GM18520 (cell line): ENCODE data around the gene CPED1.
"Not testable (repeated sequence)": the region's sequence is repeated elsewhere in the genome, so short reads cannot be mapped to it uniquely, and the experiment has no call there.

Experiments
- ATAC-seq: cut with Tn5 transposase; IDR thresholded peaks from one replicate; pipeline ENCODE4 v1.9.1; 2021; ENCODE audit not compliant: unreplicated experiment

CPED1 gene

DNA sequence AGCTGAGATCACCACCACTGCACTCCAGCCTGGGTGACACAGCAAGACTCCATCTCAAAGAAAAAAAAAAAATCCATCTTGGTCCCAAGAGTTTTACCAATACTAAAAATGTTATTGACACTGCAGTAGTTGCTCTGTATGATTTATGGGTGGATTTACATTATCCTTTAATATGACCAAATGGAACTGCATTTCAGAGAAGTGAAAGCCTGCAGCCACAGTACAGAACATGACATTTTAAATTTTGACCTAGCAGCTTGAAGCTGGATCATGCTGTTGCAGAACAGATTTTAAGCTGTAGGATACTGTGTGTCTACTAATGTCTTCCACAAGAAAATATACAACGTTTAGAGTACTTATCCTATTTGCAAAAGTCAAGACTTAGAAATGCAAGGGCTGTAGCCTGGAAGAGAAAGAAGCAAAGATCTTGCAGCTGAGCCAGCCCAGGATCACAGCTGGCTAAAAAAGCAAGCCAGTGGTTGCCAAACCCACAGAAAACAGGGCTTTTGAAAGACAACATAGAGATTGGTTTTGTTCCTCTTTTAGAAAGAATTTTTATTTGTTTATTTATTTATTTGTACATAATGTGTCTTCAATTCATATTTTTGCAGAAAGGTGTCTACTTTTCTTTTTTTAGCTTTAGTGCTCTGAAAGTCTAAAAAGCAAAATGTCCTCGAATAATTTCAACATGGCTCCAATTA lies 285.1 kb downstream of the CPED1 start:
- ATAC-seq = no peak

DNA sequence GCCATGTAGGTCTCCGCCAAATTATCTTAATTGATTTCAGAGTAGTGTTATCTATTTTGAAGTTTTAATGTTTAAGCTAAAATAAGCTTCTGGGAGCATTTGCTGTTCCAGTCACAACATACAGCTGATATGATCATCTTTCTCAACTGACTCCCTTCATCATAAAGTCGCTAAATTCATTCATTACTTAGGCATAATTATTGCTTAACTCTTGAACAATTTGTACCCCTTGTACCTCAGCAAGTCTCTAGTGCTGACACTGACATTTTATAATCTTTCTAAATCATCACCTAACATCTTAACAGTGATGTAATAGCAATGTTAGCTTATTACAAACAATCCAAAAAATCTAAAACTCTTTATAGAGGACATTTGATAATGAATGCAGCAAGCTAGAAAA lies 286.0 kb downstream of the CPED1 start:
- ATAC-seq = no peak

DNA sequence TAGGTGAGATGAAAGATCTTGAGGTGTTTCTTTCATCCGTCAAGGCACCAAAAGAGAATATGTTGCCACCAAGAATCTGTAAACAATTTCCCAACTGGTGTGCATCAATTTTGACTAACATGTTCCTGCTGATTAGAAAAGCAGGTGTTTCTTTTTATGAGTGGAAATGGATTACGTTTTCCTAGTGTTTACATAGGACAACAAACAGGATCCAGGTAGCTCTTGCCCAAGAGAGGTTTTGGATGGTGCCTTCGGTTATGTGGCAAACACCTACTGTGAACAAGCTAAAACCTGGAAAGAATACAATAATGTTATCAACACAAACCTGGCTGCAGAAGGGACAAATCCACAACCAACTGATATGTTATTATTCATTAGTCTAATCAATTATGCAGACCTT lies 286.7 kb downstream of the CPED1 start:
- ATAC-seq = no peak

DNA sequence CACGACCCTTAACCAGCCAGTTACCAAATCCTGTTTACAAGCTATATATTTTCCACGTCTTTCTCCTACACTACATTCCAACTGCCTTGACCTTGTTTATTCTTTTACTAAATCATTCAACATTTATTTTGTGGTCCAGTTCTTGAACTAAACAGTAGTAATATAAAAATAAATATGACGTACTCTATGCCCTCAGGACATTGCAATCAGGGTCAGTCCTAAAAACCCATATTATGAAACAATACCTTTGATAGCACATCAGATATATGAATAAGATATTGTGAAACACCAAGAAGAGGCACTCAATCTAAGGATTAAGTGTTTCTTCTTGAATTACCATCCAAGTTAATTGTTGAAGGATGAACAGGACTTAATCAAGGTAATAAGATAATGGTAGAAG lies 287.8 kb downstream of the CPED1 start:
- ATAC-seq = no peak

DNA sequence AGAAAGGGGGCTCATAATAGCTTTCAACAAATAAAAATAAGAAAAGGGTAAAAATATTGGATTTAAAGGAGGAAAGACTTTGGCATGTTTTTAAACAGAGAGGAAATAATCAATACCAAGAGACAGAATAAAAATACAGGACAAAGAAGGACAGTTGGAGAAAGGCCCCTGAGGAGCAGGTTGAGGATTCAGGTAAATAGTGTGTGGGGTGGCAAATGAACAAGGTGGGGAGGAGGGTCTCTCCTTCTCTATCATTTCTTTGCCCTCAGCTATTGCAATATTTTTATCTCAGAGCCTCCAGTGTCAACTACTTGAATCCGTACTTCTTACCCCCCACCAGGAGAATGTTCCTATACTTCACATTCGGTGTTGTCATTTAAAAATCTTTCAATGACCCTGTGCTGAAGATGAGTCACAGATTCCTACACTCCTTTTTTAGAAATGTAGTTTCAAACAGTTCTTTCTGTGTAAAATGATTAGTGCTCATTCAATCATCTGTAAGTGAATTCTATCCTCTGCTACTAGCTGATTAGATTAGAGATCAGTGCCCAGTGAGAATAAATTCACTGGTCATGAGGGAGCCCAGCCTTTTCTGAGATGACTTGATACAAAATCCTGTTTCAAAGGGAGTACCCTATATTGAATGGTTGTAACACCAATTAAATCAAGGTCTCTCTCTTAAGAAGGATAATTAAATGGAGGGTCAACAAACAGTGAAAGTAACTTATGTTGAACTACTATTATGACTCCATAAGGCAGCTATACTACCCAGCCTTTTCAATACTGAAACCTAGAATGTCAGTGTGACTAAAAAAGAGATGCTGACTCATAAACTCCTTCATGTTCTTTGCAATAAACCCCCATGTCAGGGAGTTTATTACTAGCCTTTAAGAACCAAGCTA lies 289.9 kb downstream of the CPED1 start:
- ATAC-seq = peak; percentile 99

DNA sequence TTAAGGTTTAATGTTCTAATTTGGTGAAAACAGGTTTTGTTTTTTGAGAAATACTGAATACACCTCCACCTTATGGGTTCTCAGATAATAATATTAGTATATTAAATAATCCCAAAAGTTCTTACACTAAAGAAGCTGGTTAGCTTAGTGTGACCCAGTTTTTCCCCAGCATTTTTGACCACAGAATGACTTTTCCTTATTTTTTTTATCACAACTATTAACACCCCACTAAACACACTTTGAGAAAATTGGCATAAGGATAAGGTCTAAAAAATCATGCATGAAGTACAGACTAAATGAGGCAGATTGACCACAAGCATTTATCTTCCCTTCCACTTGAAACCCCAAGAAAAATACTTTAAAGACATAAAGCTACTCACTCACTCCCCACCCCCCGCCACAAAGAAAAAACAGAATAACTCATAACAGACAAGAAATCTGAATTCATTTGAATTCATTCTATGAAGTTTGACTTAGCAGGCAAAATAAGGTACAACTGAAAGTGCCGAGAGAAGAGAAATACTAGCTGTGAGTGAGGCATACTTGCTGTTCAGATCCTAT lies 290.6 kb downstream of the CPED1 start:
- no peak for ATAC-seq

DNA sequence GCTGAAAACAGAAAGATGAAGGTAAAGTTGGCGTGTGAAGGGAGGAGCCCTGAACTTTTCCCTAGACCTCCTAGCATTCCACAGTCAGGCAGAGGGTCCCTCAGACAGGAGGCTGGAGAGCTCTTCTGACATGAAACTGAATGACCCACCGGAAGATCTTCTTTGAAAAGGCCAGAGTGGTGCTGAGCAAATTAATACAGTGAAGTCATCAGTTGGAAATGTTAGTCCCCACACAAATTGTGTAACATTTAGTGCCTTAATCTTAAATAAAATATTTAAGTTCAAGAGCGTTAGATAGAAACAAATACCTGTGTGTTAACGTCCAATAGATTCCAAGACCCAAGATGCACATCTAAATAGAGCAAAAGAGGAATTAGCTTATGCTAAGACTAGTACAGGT lies 291.3 kb downstream of the CPED1 start:
- no peak for ATAC-seq

DNA sequence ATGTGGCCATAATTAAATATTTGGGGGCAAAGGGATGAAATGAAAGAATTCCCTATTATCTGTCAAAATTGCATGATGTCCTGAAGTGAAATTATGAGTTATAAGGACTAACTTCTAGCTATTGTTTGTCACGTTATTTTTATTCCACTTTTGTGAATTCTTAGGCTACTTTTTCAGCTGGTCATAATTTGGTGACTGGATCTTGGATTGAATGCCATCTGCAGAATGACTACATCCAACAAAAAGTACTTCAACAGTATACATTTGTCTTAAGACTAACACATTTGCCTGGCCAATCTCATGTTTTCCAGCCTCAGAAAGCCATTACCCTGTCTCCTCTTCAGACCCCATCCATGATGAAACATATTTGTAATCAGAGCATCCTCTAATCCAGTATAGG lies 292.1 kb downstream of the CPED1 start:
- no peak for ATAC-seq

DNA sequence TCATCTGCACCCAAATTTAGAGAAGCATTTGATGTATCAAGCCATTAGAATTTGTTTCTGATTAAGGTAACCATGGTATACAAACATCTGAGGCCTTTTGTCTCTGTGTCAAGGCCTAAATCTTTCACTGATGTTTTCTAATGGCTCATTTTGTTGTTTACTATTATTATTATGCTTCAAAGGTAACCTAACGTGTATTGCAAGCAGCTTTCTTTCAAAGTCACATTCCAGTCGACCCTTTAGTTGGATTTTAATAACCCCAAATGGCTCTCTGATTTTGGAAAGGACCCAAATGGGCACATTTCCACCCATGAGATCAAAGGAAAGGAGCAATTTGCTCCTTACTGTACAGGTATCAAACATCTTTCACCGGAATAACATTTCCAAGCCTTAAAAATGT lies 293.6 kb downstream of the CPED1 start:
- ATAC-seq = no peak

DNA sequence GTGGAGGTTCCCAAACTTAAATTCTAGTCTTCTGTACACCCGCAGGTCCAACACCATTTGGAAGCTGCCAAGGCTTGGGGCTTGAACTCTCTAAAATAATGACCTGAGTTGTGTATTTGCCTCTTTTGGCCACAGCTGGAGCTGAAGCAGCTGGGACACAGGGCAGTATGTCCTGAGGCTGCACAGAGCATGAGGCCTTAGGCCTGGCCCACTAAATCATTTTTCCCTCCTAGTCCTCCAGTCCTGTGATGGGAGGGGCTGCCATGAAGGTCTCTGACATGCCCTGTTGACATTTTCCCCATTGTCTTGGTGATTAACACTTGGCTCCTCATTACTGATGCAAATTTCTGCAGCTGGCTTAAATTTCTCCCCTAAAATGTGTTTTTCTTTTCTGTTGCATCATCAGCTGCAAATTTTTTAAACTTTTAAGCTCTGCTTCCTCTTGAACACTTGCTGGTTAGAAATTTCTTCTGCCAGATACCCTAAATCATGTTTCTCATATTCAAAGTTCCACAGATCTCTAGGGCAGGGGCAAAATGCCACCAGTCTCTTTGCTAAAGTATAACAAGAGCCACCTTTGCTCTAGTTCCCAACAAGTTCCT lies 296.7 kb downstream of the CPED1 start:
- ATAC-seq = no peak

DNA sequence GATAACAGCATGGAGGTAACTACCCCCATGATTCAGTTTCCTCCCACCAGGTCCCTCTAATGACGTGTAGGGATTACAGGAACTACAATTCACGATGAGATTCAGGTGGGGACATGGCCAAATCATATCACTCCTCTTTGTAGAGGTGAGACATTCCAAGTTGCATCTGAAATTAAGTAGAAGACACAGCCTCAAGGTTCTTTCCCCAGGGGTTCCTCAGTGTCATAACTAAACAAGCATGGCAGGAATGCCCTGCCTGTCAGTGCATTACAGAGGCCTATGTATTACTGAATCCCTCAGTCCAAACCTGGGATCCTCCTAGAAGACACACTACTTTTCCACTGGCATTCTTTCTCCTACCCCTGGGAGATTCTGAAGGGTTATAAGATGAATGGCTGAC lies 297.7 kb downstream of the CPED1 start:
- no peak for ATAC-seq

DNA sequence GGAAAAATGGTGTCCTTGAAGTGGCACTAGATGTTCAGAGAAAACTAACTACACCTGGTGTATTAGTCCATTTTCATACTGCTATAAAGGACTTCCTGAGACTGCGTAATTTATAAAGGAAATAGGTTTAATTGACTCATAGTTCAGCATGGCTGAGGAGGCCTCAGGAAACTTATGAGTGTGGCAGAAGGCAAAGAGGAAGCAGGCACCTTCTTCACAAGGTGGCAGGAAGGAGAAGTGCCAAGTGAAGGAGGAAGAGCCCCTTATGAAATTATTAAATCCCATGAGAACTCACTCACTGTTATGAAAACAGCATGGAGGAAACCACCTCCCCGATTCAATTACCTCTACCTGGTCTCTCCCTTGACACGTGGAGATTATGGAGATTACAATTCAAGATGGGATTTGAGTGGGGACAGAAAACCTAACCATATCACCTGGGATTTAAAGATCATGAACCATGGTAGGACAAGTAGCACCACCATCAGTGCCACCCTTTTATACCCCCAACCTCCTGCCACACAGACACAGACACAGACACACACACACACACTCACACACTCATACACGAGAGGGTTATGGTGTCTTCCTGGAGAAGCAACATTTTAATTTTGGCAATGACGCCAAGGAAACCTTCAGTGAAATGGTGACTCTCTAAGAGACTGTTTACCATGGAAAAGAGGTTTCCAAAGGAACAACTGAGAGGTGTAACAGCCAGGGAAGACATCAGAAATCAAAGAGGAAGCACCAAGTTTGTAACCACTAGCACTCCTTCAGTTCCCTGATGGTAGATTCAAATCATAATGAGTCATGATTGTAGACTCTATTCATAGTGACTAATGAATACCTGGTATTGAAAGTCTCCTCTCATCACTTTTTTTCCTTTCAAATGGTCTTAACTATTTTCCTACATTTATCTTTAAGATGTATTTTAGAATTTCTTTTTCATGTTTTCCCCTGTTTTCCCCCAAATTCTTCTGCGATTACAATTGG lies 298.5 kb downstream of the CPED1 start:
- ATAC-seq = no peak

DNA sequence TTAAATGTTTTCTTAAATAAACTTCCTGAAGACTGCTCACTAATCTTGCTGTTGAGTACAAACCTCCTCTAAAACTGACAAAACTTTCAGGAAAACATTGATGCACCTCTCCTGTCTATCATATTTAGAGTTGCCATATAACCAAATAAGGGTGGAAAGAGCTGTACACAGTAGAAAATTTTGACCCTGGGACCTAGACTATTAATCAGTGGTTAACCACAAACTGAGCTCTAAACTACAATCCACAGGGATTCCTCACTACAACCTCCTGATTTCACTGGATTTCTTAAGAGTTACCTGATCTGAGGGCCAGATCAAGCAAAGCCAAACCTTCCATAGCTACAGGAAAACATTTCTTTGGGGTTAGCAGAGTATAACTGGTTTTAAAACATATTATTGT lies 300.4 kb downstream of the CPED1 start:
- ATAC-seq = no peak

DNA sequence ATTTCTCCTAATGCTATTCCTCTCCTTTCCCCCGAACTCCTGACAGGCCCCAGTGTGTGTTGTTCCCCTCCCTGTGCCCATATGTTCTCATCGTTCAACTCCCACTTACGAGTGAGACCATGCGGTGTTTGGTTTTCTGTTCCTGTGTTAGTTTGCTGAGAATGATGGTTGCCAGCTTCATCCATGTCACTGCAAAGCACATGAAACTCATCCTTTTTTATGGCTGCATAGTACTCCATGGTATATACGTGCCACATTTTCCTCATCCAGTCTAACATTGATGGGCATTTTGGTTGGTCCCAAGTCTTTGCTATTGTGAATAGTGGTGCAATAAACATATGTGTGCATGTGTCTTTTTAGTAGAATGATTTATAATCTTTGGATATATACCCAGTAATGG lies 301.4 kb downstream of the CPED1 start:
- ATAC-seq = not testable (repeated sequence)

DNA sequence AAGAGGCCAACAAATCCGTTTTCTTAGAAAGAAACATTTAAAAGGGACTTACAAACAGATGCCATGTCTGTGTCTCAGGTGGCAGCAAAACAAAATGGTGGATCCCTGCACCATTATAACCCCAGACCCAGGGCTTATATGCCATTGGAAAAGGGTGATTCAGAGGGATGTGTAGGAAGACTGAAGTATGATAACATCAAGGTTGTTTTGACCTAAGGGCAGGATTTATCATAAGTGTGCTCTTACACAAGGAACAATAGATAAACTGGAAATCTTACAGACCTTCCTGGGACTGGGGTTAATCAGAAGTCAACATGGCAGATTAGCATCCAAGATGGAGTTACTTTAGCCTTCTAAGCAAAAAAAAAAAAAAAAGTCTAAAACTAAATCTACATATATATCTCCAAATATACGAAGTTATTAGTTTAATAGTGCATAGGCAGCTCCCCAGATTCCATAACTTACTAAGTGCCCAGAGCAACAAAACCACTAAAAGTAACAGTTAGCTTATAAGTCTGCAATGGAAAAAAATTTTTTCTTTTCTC lies 306.0 kb downstream of the CPED1 start:
- ATAC-seq = no peak

DNA sequence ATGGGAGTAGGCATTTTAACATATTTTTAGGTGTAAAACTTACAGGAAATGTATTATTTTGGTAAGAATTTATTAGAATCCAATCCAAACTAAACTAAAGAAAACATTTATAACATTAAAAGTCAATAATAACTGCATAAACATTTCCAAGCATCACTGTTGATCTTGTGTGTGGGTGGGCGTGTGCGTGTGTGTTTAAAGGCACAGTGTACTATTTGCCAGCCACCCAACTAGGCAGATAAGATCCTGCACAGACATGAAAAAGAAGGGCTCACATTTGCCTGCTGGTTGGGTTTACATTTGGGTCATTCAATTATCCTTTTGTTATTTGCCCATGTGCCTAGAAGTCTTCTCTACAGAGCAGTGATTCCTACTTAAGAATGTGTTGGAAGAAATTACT lies 309.3 kb downstream of the CPED1 start:
- no peak for ATAC-seq

DNA sequence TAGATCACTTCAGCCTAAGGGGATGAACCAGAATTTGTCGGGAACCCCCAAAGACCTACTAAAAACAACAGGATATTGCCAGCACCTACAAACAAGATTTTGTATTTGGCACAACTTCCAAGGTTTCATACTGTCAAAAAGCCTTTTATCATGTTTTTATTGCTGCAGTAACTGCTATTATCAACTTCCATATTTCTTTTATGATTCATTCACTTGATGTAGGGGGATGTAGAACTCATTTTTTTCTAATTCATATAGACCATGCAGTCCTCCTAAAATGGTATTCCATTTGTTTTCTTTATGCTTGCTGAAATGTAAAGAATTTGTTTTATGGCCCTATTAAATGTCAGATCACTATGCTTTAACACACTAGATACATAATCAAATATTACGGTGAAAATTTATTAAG lies 310.3 kb downstream of the CPED1 start:
- no peak for ATAC-seq

DNA sequence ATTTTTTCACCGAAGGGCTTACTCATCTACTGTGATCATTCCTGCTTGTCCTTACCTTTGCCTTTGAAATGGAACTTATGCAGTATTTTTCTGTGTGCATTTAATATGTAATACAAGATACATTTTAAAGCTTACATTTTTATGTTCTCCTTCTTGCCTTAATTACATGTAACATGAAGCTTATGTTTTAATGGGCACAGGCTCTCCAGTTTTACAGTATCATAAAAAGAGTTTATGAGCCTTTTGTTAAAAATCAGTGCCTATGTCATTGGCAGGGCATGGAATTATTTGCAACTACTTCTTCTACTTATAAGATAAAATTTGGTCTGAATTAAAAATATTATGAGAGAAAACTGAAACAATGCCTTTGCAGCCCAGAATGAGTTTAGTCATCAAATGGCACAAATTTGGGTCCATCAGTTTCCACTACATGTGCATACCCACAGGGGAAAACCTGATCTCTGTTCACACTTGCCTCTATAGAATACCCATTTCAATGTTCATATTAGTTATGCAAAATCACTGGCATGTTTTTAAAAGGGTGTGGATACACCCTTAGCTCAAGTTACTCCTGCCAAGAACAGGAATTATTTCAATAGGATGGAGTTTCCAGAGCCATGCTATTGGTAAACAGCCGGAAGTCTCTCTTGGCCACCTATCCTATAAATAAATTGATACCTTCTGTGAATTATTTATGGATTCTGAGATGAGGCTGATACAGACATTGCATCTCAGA lies 312.3 kb downstream of the CPED1 start:
- no peak for ATAC-seq

DNA sequence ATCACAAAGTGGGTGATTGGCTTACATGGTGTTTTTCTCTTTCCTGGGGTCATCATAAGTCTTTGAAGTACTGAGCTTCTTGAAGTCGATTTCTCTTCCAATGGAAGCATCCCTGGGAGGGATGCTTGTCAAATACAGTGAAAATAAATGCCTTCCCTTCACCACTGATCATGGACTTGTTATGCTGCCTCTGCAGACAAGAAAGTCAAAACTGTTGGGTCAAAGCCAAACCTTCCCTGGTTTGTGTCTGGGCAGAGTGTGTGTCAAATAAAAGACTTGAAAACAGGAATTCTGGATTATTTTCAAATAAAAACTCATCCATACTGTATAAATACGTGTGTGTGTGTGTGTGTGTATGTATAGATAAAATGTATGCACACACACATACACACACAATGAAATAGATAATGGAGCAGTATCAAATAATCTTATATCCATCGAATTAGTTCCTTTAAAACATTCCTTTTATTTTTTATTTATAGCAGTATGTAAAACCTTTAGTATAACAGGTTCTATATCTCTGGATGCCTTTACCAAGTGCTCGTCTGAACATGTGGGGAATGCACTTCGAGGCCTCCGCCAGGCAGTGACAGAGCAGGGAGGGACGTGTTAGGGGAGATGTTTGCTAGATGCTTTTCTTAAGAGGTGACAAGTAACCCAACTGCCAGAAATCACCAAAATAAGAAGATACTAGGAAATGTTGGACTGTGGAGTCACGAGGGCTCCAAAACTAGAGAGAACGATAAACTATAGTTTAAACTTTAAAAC lies 313.1 kb downstream of the CPED1 start:
- ATAC-seq = no peak
